Activated T-helper 9 cell treated with anti-CD3 and anti-CD28 coated beads, Interleukin-2, amount 50 U/mL, for 16 hours (primary cell): ENCODE data around the gene VPS29.

ENCODE experiments used
- DNase-seq: peaks from one replicate; pipeline ENCODE4 v3.0.0-alpha.2; 2020; ENCODE audit warnings: low read depth

Gene VPS29

GRCh38 chr12:110444455-110444854 is 57.5 kb downstream of the VPS29 start:
- DNase-seq, result no peak
